ENCODE measurements around the gene GALNS.

DNA sequence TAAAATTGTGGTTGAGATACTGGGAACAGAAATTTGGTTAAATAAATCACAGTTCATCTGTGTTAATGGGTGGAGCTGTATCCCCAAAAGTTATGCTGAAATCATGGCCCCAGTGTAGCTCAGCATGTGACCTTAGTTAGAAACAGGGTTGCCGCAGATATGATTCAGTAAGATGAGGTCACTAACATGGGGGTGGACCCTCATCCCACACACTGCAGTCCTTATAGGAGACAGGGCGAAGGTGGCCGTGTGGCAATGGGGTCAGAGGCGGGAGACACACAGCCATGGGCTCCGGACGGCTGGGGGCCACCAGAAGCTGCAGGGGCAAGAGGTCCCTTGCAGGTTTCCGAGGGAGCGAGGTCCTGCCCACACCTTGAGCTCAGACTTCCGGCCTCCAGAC lies 10.7 kb downstream of the GALNS start:
- TF ChIP-seq, protein P1, sequence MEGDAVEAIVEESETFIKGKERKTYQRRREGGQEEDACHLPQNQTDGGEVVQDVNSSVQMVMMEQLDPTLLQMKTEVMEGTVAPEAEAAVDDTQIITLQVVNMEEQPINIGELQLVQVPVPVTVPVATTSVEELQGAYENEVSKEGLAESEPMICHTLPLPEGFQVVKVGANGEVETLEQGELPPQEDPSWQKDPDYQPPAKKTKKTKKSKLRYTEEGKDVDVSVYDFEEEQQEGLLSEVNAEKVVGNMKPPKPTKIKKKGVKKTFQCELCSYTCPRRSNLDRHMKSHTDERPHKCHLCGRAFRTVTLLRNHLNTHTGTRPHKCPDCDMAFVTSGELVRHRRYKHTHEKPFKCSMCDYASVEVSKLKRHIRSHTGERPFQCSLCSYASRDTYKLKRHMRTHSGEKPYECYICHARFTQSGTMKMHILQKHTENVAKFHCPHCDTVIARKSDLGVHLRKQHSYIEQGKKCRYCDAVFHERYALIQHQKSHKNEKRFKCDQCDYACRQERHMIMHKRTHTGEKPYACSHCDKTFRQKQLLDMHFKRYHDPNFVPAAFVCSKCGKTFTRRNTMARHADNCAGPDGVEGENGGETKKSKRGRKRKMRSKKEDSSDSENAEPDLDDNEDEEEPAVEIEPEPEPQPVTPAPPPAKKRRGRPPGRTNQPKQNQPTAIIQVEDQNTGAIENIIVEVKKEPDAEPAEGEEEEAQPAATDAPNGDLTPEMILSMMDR (conservative IDR thresholded peaks at IDR 0.05; ENCODE audit: low read depth in 2 of 2) = no peak
- TF ChIP-seq POLR2AphosphoS5 (IDR thresholded peaks at IDR 0.05; ENCODE audit: low read depth) (no peak), CREB1 (CRISPR knock-in tag; IDR thresholded peaks at IDR 0.05; ENCODE audit: low read depth) (no peak)

Data from GM23338 (cell line).